Stimulated activated CD4-positive, alpha-beta T cell treated with anti-CD3 and anti-CD28 coated beads, Interleukin-1b, Interleukin-23, amount 100 ng/mL, for 24 hours (primary cell): Measurements from ENCODE around the gene RTN4R.

Source experiments
- DNase-seq, 4 experiments: peaks; one replicate each; pipeline ENCODE4 v3.0.0-alpha.2; 2020; ENCODE audit warnings: low read depth in 4 of 4, low spot score in 1 of 4

The RTN4R gene

GRCh38 chr22:20204806-20205205 is 63.3 kb downstream of the RTN4R start:
- DNase-seq = no peak

- no peak for DNase-seq
Observed at GRCh38 chr22:20204311-20204710, 63.8 kb downstream of the RTN4R start.

GRCh38 chr22:20203552-20204201 is 64.4 kb downstream of the RTN4R start:
- DNase-seq = no peak

- DNase-seq = no peak
Observed at GRCh38 chr22:20203142-20203551, 65.0 kb downstream of the RTN4R start.

- DNase-seq = no peak
Observed at GRCh38 chr22:20201837-20202392, 66.2 kb downstream of the RTN4R start.

GRCh38 chr22:20199906-20200305 is 68.2 kb downstream of the RTN4R start:
- no peak for DNase-seq

- no peak for DNase-seq
Observed at GRCh38 chr22:20199413-20199842, 68.7 kb downstream of the RTN4R start.

- DNase-seq = no peak
Observed at GRCh38 chr22:20198557-20199319, 69.4 kb downstream of the RTN4R start.

- DNase-seq = no peak
Observed at GRCh38 chr22:20197407-20198030, 70.6 kb downstream of the RTN4R start.

GRCh38 chr22:20196094-20196842 is 71.8 kb downstream of the RTN4R start:
- DNase-seq = no peak

GRCh38 chr22:20194681-20195593 is 73.2 kb downstream of the RTN4R start:
- DNase-seq = no peak

- DNase-seq = no peak
Observed at GRCh38 chr22:20193761-20194494, 74.2 kb downstream of the RTN4R start.

- no peak for DNase-seq
Observed at GRCh38 chr22:20192972-20193760, 75.0 kb downstream of the RTN4R start.

GRCh38 chr22:20192293-20192971 is 75.7 kb downstream of the RTN4R start:
- DNase-seq = no peak

GRCh38 chr22:20191803-20192202 is 76.3 kb downstream of the RTN4R start:
- no peak for DNase-seq
